Activated CD4-positive, CD25-positive, alpha-beta regulatory T cell (primary cell): ENCODE measurements around the gene FBXO4.
"Not testable (repeated sequence)": the region's sequence is repeated elsewhere in the genome, so short reads cannot be mapped to it uniquely, and the experiment has no call there.

Experiments used
- DNase-seq, 4 experiments: peaks; one replicate each; lab custom pipeline; 2025; lab: John Stamatoyannopoulos, UW

Gene FBXO4

GRCh38 chr5:41982858-41983257 lies 57.8 kb downstream of the FBXO4 start:
- DNase-seq, result not testable (repeated sequence)

- no peak for DNase-seq
These were observed 58.2 kb downstream of the FBXO4 start for GRCh38 chr5:41983284-41983683.

- DNase-seq, result no peak
These were observed 61.0 kb downstream of the FBXO4 start for GRCh38 chr5:41985945-41986695.
